Endothelial cell of umbilical vein (primary cell): ENCODE results near the gene CTNNB1.

Source experiments
- EZH2 ChIP-seq: IDR thresholded peaks from 2 replicates; pipeline ENCODE4 v1.6.1; 2012; ENCODE audit warnings: borderline replicate concordance, low read depth, mild to moderate bottlenecking, moderate library complexity, low read length, inconsistent platforms; ENCODE audit not compliant: severe bottlenecking
- JUN ChIP-seq: IDR thresholded peaks from 2 replicates; pipeline ENCODE4 v1.6.1; 2011; ENCODE audit warnings: borderline replicate concordance, low read depth; ENCODE audit not compliant: insufficient read length, insufficient read depth
- POLR2A ChIP-seq: IDR thresholded peaks from 2 replicates; pipeline ENCODE4 v1.6.1; 2012; ENCODE audit warnings: low read depth, mild to moderate bottlenecking, control low read depth, low read length
- POLR2AphosphoS5 ChIP-seq: IDR thresholded peaks from 2 replicates; pipeline ENCODE4 v1.6.1; 2012; ENCODE audit warnings: low read depth, mild to moderate bottlenecking, control low read depth, low read length, moderate library complexity; ENCODE audit not compliant: insufficient read depth
- TF ChIP-seq, protein P1 (sequence below), 2 donors: IDR thresholded peaks; 1 replicate in 1 of 2; 2 replicates in 1 of 2; pipeline ENCODE4 v1.5.1; 2011; ENCODE audit warnings: low read length in 2 of 2, mild to moderate bottlenecking in 2 of 2, moderate library complexity in 2 of 2, control low read depth in 1 of 2, inconsistent platforms in 1 of 2, low read depth in 1 of 2; ENCODE audit not compliant: insufficient read depth in 1 of 2; ENCODE audit errors: extremely low read depth in 1 of 2
- TF ChIP-seq, protein P2 (sequence below): IDR thresholded peaks from 2 replicates; pipeline ENCODE4 v1.6.1; 2011; ENCODE audit not compliant: insufficient read depth, insufficient read length

DNA sequence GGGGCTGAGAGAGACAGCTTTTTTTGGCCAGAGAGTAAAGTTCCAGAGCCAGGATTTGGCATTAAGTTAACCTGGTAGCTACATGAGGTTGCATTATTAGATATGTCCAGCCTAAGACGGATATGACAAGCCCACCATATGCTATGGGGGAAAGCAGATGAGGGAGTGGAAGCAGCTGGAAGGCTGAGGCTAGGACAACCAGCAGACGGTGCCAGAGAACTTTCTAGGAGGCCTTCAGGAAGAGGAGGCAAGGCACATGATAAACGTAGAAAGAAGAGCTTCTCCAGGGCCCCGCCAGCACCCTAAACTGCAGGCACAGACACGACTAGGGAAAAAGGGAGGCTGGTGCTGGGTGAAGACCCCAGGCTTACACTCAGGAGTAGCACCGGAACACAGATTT lies 87.0 kb downstream of the CTNNB1 start:
- TF ChIP-seq JUN (no peak), POLR2A (no peak), EZH2 (no peak), POLR2AphosphoS5 (no peak)
- TF ChIP-seq, protein P1, sequence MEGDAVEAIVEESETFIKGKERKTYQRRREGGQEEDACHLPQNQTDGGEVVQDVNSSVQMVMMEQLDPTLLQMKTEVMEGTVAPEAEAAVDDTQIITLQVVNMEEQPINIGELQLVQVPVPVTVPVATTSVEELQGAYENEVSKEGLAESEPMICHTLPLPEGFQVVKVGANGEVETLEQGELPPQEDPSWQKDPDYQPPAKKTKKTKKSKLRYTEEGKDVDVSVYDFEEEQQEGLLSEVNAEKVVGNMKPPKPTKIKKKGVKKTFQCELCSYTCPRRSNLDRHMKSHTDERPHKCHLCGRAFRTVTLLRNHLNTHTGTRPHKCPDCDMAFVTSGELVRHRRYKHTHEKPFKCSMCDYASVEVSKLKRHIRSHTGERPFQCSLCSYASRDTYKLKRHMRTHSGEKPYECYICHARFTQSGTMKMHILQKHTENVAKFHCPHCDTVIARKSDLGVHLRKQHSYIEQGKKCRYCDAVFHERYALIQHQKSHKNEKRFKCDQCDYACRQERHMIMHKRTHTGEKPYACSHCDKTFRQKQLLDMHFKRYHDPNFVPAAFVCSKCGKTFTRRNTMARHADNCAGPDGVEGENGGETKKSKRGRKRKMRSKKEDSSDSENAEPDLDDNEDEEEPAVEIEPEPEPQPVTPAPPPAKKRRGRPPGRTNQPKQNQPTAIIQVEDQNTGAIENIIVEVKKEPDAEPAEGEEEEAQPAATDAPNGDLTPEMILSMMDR (IDR thresholded peaks at IDR 0.05; ENCODE audit: extremely low read depth in 1 of 2, insufficient read depth in 1 of 2, low read depth in 1 of 2, low read length in 2 of 2) = no peak
- TF ChIP-seq, protein P2, sequence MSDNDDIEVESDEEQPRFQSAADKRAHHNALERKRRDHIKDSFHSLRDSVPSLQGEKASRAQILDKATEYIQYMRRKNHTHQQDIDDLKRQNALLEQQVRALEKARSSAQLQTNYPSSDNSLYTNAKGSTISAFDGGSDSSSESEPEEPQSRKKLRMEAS = no peak
